Stimulated activated CD8-positive, alpha-beta memory T cell treated with anti-CD3 and anti-CD28 coated beads, Interleukin-12 subunit alpha, Interleukin-12 subunit beta, amount 100 ng/mL, for 1 hour (primary cell): Measurements from ENCODE around the gene CDH4.
"Not testable (repeated sequence)": the region's sequence is repeated elsewhere in the genome, so short reads cannot be mapped to it uniquely, and the experiment has no call there.

ENCODE experiments used
- DNase-seq: peaks from one replicate; pipeline ENCODE4 v3.0.0-alpha.2; 2020; ENCODE audit warnings: low read depth

Gene CDH4

DNA sequence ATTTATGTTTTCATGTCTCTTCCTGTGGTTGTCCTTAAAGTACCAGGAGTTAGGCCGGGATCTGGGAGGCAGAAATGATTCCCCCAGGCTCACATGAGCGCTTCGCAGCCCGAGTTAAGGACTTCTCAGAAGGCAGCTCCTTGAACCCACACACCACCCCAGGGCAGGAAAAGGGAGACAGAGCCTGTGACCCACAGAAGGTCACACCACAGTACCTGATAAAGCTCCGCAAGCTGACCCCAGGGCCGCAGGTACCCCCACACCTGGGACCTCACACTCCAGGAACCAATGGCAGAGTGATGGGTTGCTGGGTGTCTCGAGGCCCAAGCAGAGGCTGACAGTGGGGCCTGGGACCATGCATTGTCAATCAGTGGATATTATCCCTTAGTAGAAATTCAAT, 207.6 kb downstream of the CDH4 start:
- DNase-seq: no peak

DNA sequence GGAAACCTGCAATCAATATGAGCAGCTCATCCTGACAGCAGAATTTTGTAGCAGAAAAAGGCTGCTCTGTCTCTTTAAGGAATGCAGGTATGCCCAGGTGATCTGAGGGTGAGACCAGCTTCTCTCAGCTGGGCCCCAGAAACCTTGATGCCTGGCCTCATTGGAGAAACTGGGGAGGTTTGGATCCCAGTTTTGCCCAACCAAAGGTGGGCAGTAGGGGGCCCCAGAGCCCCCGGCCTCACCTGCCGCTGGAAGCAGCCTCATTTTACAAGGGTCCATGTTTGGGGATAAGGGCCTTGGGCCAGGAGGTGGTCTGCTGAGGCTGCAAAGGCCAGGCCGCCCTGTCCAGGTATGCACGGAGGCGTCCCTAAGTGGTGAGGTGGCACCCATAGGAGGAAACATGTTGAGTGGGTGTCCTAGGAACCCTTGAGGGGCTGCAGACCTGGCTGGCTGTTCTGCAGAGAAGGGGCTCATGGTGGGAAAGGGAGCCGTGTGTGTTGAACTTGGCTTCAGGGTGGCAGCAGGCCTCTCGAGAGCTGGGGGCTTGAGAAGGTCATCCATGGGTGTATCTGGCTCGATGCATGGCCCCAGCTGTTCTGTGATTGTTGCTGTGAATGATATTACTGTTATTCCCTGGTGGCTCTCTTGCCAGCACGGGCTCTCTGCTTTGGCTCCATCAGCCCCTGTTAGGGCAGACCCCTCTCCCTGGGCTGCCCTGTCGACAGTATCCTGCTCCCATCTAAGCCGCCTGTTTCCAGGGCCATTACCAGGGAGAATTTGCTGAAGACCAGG, 208.4 kb downstream of the CDH4 start:
- no peak for DNase-seq

DNA sequence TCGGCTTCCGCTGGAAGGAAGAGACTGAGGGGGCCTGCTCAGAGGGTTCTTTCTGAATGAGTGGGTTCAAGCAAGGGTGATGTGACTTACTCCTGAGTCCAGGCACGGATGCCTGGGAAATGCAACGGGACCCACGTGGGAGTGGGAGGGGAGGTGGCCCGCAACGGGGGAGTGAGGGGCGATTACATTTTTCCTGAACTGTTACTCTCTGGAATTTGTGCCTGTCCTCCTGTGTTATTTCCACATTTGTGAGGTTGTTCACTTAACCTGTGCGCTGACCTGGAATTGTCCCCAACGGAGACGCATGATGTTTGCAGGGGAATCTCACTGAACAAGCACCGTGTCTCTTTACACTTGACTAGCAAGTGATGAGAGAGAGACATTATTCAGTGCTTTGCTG, 209.4 kb downstream of the CDH4 start:
- DNase-seq: no peak

DNA sequence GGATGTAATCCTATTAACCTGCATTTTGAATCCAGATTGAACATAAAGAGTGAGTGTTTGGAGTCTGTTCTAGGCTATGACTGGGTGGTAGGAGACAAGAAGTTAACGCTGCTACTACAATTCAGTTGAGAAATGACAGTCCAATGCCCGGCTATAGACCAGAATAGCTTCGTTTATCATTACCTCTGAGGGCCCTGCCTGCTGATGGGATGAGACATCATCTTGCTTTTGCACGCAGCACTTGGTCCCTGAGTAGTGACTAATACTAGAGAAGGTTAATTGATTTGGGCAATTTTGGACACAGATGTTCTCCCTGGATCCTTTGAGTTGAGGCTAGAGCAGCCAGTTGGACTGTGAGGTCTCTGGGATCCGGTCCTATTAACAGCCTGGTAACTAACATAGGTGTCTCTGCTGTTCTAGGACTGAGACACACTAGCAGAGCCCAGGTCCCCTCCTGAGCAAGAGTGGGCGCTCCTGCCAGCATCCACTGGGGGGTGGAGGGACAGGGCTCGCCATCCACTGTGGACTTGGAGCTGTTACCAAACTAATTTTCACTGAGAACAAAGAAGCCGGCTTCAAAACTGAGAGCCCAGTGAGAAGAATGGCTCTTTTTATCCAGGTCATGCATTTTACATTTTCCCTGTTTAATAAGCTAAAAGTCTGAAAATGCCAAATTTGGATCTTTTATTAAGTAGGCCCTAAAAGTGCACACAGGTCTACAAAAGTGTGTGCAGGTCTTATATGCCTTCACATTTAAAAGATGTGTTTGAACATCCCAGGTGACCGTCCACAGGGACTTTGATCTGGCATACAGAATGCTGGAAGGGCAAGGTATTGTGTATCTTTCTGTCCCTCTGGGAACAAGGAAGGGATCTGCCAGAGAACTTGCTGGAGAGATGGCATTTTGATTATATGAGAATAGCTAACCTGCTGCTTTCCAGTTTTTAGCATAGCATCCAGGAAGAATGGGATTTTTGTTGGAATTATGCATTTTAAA, 212.5 kb downstream of the CDH4 start:
- no peak for DNase-seq

DNA sequence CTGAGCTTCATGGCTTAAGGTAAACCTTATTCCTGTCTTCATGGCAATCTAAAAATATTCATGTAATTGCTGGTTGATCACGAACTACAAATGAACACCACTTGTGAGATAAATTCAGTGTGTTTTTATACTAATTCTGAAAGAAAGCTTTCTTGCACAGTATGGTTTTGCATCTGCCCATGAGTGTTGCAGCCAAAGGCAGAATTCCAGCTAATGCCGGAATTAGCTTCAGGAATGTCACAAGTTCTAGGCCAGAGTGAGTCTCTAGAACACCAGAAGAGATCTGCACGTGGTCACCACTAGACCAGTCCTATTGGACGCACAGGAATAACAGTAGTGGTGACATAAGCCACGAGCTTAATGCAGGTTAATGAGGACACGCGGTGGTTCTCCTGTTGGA, 223.7 kb downstream of the CDH4 start:
- no peak for DNase-seq

DNA sequence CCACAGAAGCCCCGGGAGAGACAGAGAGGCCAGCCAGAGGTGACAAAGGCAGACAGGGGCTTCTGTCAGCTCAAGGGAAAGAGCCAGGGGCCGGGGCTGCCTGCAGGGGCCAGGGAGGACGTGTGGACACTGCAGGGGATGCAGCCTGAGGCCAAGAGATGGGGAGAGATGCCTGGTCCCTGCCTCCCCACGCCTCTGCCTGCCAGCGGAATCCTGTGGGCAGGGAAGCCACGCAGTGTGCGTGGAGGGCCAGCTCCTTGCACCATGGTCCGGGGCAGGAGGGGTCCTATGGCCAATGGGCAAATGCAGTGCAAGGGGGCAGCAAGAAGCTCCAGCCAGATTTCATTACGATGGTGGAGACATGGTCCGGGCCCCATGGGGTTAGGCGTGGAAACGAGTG, 224.9 kb downstream of the CDH4 start:
- DNase-seq: no peak

DNA sequence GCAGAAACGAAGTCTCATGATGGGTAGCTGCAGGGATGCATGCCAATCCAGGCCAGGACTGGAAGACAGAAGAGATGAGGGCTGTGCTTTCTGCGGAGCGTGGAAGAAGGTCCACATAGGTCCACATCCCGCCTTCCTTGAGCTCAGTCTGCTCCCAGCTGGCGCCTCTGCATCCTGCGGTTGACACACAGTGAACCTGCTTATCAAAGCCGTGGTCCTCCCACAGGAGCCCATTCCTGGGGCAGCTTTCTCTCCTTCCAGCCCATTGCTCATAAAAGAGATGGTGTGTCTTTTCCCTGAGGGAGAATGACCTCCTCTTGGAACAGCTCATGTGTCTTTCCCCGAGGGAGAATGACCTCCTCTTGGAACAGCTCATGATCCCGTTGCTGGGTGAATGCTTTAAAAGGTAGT, 225.4 kb downstream of the CDH4 start:
- no peak for DNase-seq

DNA sequence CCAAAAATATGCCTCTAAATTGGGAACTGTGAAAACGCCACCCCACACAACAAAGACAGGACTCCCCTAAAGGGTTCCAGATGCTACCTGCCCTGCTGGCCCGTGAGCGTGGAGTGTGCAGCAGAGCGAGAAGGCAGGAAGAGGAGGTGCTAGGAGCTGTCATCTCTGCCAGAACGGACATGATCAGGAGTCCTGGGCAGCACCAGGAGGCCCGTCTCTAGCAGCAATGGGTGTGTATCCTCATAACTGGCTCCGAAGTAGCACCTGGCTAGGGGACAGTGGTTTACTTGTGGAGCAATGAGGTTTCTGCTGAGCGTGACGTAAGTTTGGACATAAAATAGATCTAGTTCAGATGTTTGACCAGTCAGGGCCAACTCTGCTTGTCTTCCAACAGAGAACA, 226.0 kb downstream of the CDH4 start:
- no peak for DNase-seq

DNA sequence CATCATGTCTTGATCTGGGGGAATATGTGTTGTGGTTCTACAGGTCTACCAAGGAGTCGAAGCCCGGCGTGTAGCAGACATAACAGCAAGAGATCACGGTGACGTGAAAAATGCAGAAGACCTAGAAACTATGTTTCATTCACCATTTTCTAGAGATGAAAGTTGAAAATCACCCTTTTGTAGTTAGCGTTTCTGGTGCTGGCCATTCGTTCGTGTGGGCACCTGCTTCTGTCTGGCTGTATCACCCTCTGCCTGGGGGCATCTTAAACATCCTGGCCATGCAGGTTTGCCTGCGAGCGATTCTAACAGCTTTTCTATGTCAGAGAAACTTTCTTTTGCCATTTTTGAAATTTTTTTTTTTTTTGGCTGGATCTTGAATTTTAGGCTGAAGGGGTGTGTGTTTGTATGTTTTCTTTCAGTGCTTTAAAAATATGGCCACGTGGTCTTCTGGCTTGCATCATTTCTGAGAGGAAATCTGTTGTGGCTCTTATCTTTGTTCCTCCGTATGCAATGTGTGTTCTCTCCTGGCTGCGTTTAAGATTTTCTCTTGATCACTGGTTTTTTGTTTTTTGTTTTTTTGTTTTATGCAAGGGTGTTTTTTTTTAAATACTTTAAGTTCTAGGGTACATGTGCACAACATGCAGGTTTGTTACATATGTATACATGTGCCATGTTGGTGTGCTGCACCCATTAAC, 226.7 kb downstream of the CDH4 start:
- no peak for DNase-seq

DNA sequence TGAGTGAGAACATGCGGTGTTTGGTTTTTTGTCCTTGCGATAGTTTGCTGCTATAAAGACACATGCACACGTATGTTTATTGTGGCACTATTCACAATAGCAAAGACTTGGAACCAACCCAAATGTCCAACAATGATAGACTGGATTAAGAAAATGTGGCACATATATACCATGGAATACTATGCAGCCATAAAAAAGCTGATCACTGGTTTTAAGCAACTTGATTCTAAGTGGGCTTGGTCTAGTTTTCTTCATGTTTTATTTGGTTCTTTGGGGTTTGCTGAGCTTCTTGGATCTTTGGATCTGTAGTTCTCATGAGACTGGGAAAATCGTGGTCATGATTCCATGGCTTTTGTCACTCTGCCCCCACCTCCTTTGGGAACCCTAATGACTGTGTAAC, 227.4 kb downstream of the CDH4 start:
- DNase-seq: not testable (repeated sequence)

DNA sequence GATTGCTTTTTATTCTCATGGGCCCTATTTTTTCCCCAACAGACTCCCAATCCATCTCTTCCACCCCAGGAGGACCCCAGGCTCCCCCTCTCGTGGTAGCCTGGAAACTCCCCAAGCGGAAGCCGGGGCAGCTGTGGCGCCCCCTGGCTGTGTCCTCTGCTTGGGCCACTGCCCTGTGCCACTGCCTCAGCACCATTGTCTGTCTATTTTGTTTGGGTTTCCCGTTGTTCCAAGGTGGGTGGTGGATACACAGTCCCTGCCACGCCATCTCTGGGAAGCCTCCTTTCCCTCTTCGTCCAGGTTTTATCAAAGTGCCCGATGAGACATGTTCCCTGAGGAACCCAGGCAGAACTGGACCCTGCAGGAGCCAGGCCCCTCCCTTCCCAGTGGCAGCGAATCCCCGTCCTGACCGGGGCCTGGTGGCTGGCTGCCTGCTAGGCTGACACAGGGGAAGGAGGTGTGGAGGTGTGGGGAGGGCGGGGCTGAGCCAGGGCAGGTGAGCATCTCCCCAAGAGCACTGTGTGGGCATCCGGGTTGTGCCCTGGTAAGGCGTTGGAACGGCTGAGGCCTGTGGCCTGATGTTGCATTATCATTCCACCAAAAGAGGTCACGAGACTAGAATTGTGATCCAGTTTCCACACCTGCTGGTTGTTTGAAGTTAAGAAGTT, 228.2 kb downstream of the CDH4 start:
- DNase-seq: no peak

DNA sequence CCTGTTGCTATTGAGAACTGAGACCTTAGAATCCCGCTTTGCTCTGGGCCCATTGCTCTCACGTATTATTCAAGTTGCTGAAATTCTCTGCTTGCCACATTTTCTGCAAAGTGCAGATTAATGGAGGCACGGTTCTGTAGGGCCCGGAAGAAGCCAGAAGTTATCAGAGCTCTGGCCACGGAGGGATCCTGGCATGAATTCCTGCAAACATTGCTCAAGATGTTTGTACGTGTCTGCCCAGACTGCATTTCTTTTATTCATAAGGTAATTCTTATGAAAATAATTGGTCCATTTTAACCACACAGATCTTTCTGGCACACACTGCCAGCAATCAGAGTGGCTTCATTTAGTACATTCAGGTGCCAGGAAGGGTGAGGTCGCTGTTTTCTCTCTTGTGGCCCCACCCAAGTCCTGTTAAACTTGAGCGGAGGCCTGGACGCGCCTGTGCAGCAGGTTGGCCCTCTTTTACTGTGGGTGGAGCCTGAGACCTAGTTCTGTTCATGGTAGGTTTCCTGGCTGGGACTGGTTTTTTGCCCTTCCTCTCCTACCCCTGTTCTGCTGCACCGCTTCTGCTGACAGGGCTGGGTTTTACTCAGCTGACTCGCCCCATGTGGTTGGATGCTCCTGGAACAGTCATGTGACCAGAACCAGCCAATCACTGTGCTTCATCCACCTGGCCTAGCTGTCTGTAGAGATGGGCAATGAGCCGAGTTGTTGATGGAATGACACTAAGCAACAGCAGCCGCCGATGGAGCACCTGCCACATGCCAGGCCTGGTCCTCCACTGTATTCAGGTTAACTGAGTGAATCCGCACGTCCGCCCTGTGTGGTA, 230.2 kb downstream of the CDH4 start:
- no peak for DNase-seq

DNA sequence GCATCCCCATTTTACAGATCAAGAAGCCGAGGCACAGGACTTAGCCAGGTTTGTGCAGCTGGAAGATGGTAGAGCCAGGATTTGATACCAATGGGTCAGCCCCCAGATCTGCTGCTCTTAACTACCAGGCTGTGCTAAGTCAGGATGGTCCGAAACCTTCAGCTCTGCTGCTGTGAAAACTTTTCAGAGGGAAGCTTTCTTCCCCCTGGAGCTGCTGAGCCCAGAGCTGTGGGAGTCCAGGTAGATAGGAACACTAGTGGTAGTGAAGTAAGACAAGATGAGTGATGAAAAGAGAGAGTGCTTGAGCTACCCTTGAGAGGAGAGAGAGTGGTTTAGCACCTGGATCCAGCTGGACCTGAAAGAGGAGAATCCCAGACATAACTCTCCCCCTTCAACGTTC, 230.8 kb downstream of the CDH4 start:
- DNase-seq: no peak

DNA sequence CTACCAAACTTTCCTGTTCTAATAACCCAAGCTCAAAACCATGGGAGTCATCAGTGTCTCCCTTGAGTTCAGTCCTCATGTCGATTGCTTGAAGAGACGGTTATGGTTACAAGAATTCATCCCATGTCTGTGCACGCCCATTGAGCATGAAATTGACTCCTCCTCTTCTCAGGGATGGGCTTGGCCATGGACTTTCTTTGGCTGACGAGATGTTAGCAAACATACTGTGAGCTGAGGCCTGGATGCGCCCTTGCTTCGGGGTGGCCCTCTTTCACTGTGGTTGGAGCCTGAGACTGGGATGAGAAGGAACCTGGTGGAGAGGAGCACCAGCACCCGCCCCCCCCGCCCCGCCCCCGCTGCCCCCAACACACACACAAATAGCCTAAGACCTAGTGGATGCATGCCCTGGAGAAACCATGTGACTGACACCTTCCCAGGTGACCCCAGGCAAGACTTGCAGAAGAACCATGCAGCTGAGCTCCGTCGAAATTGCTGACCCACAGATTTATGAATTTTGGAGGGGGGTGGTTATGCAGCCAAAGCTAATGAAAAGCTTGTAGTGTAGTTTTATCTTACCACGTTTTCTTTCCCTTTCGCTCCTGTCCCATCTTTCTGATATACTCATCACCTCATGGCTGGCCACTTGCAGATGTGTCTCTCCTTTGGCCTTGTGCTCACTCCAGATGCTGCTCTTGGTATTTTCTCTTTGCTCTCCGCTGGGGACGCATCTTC, 231.4 kb downstream of the CDH4 start:
- DNase-seq: no peak

DNA sequence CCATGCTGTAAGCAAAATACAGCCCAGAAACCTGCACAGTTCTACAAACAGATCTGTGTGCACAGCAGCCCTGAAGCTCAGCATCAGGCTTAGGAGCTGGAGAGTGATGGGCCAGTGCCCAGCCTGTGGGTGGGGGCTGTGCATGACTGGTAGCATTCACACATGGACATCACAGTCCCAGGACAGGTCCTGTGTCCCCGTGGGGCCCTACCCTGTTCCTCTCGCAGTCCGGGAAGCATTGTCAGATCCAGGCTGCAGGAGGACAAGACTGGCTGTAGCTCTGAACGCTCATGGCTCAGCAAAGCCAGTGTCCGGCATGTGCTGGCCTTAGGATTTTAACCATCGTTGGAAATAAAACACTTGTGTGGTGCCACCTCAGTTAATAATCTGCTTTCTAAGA, 234.1 kb downstream of the CDH4 start:
- DNase-seq: no peak

DNA sequence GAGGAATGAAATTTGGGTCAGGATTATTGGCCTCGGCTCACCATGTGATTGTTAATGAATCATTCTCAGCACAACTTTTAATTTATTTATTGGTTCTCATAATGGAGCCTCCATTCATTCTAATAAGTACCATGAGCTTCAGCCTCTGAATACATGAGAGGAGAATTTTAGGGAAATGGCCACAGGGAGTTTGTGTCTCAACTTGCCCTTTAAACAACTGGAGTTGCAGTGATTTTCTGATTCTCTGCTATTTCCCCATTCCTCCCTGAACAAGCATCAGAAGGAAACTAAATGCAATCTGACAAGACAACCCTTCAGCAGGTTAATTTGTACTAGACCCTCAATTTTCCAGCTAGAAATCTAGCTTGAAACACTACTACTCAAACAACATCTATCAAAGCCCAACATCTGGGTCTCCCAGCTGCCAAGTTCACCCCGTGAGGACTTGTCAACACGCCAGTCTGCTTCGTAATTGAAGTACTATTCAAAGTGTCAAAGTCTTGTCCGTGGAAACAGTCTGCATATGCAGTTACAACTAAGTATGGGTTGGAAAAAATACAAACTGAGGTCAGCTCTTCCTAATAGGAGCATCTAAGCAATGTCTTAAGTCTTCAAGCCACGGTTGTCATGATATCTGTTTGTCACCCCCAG, 235.4 kb downstream of the CDH4 start:
- no peak for DNase-seq

DNA sequence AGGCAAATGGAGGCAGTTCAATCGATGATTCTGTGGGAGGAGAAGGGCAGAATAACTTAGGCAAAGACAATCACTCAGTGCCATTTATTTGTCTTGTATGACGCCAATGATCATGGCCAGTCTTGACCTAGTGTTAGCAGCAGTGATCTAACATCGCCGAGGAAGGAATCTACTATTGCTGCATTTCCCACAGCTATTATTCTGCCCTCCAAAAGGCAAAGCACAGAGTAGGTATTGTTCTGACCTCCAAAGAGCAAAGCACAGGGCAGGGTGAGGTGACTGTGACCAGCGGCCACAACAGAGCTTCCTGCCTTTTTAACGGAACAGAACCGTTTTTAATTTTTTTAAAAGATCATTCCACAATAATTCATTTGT, 235.9 kb downstream of the CDH4 start:
- no peak for DNase-seq

DNA sequence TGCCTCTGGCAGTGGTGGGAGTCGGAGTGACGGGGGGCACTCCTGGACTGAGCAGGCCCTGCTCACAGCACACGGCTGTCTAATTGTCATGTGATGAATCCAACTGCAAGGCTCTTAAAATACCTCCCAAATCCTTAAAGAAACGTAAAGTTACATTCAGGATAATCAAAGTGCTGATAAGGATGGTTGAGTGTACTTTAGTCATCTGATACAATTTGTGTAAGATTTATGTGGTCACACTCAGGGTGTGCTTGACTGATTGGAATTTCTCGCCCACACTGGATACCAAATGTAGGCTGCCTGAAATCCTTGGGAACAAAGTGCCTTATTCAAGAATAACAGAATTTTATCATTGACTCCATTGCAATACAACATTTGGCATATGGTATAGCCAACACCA, 238.7 kb downstream of the CDH4 start:
- DNase-seq: no peak

DNA sequence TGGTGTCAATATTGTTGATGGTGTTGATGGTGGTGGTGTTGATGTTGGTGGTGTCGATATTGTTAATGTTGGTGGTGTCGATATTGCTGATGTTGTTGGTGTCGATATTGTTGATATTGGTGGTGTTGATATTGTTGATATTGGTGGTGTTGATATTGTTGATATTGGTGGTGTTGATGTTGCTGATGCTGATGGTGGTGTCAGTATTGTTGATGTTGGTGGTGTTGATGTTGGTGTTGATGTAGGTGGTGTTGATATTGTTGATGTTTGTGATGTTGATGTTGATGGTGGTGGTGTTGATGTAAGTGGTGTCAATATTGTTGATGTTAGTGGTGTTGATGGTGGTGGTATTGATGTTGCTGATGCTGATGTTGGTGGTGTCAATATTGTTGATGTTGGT, 240.0 kb downstream of the CDH4 start:
- DNase-seq: no peak

DNA sequence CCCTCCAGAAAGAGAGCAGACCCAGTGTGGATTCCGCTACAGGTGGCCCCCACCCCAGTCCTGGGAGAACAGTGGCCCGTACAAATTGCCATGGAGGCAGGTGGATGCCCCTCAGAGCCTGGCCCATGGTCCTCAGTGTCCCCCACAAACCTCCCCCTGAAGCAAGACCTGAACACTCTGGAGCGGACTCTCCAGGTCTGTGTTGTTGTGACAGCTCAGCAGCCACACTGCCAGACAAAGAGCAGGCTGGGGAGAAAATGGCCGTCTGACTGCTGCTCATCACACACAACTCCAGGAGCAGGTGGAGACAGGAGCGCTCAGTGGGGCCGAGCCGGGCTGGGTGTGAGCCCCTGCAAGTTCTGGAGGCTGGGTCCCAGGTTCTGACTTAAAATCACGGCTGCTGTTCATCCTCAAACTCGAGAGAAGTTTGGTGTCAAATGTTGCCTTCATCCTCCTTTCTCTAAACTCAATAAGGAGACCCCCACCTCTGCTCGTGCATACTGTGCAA, 241.8 kb downstream of the CDH4 start:
- no peak for DNase-seq
